Caco-2 (cell line): ENCODE results near the gene ANK2. TPM values are rescaled to one million over a fixed set of nuclear protein-coding genes. Genes with fewer than 3 reads are reported as not detected.

Experiments used
- BruUV-seq: library from RNA; stranded (reverse); fragments of 400-500 nt; replicated peaks from 2 replicates; lab custom pipeline; 2021; lab: Mats Ljungman, UMichigan
- CTCF ChIA-PET: fragments of 300-600 bp; sonication (Branson Sonifier 250); formaldehyde crosslinking; loops from one replicate; lab custom pipeline; 2022; ENCODE audit warnings: antibody characterized with exemption; lab: Charles Lee
- POLR2A ChIA-PET: fragments of 300-600 bp; sonication (Branson Sonifier 250); formaldehyde crosslinking; loops from one replicate; lab custom pipeline; 2022; ENCODE audit warnings: antibody characterized with exemption; lab: Charles Lee
- DNase-seq, 2 experiments: peaks; one replicate each; pipeline versions ENCODE4 v3.0.0 to v3.0.0-alpha.2; 2020 to 2022
- H3K27me3 ChIP-seq: replicated peaks from 2 replicates; pipeline ENCODE4 v1.6.0; 2011; ENCODE audit warnings: low read length; ENCODE audit not compliant: control insufficient read depth, insufficient read depth
- H3K36me3 ChIP-seq: 2 replicates; pipeline ENCODE4 v1.5.1; 2011; ENCODE audit warnings: low read length; ENCODE audit not compliant: control insufficient read depth, insufficient read depth
- H3K4me1 ChIP-seq: fragments of 250-450 bp; sonication (Bioruptor Pico); 2 replicates; pipeline ENCODE4 v1.5.1; 2020; ENCODE audit warnings: mild to moderate bottlenecking
- H3K4me3 ChIP-seq: 2 replicates; pipeline ENCODE4 v1.5.1; 2011; ENCODE audit warnings: low read depth, mild to moderate bottlenecking, control low read depth, low read length
- H3K9me3 ChIP-seq: fragments of 250-450 bp; sonication (Bioruptor Pico); 2 replicates; pipeline ENCODE4 v1.5.1; 2020; ENCODE audit warnings: mild to moderate bottlenecking, moderate library complexity
- H3K27ac Mint-ChIP-seq: one replicate; pipeline ENCODE4 v1.8.0; 2022; ENCODE audit warnings: mixed read lengths; ENCODE audit not compliant: unreplicated experiment
- H3K27me3 Mint-ChIP-seq: one replicate; pipeline ENCODE4 v1.8.0; 2022; ENCODE audit warnings: mixed read lengths; ENCODE audit not compliant: insufficient read depth, unreplicated experiment
- H3K36me3 Mint-ChIP-seq: one replicate; pipeline ENCODE4 v1.8.0; 2022; ENCODE audit warnings: mild to moderate bottlenecking, mixed read lengths; ENCODE audit not compliant: insufficient read depth, unreplicated experiment
- H3K4me1 Mint-ChIP-seq: one replicate; pipeline ENCODE4 v1.8.0; 2022; ENCODE audit warnings: low read depth, mixed read lengths; ENCODE audit not compliant: unreplicated experiment
- H3K4me3 Mint-ChIP-seq: one replicate; pipeline ENCODE4 v1.8.0; 2022; ENCODE audit warnings: mild to moderate bottlenecking, moderate library complexity, mixed read lengths; ENCODE audit not compliant: unreplicated experiment
- H3K9me3 Mint-ChIP-seq: one replicate; pipeline ENCODE4 v1.8.0; 2022; ENCODE audit warnings: mixed read lengths; ENCODE audit not compliant: unreplicated experiment
- intact Hi-C: fragments of 100-400 bp; cut with micrococcal nuclease; formaldehyde crosslinking; loops from one replicate; pipeline ENCODE4 v1.10.0; 2022; ENCODE audit not compliant: unreplicated experiment
- total RNA-seq: library from RNA; stranded (reverse); gene quantifications from 2 replicates; pipeline ENCODE4 v1.2.3, GENCODE V29; 2022
- TF ChIP-seq, protein P1 (sequence below), 2 experiments: fragments of 200-600 bp in 1 of 2; IDR thresholded peaks; 1 replicate in 1 of 2; 2 replicates in 1 of 2; pipeline versions ENCODE4 v1.5.1 to v1.8.0; 2011 to 2022; ENCODE audit warnings: antibody characterized with exemption in 1 of 2, control low read depth in 1 of 2, inconsistent platforms in 1 of 2, low read depth in 1 of 2, low read length in 1 of 2, mild to moderate bottlenecking in 1 of 2, moderate library complexity in 1 of 2; ENCODE audit not compliant: insufficient read depth in 1 of 2, severe bottlenecking in 1 of 2, unreplicated experiment in 1 of 2

Gene ANK2
- total RNA-seq, 1 experiment from 2014 or later, result 26.3 TPM

DNA sequence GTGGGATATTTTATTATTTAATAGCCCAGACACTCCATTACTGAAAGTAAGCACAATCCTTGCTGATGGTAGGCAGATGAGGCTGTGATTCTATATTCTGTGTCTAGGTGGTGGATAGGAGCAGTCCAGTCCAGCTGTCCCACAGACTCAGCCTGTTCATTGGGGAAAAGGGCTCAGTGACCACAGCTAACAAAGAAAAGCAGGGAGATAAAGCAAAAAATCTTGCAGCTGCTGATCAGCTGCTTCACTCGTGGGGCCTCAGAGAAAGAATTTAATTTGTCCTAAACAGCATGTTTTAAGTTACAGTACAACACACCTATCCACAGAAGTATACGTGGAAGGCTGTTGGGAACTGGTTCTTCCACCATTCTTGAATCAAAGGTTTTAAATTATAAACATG is 40.7 kb upstream of the ANK2 start:
- ChIA-PET CTCF (no interaction called here), POLR2A (no interaction called here)
- no peaks in the 10 kb centered on the region for H3K4me1 Mint-ChIP-seq
- no peak for DNase-seq
- BruUV-seq, result no TSS peak
- intact Hi-C loops, result no loop called here
- no peak overlapping the region for H3K27ac Mint-ChIP-seq
- H3K4me3 ChIP-seq, result no peak overlapping the region
- H3K36me3 ChIP-seq, result no peaks in the 10 kb centered on the region
- no peaks in the 10 kb centered on the region for H3K36me3 Mint-ChIP-seq
- no peaks in the 10 kb centered on the region for H3K9me3 Mint-ChIP-seq
- H3K4me3 Mint-ChIP-seq, result no peak overlapping the region
- H3K27me3 Mint-ChIP-seq, result no peaks in the 10 kb centered on the region
- H3K4me1 ChIP-seq, result peaks cover 5% of the 10 kb centered on the region
- H3K9me3 ChIP-seq, result no peaks in the 10 kb centered on the region
- no peaks in the 10 kb centered on the region for H3K27me3 ChIP-seq
- TF ChIP-seq, protein P1, sequence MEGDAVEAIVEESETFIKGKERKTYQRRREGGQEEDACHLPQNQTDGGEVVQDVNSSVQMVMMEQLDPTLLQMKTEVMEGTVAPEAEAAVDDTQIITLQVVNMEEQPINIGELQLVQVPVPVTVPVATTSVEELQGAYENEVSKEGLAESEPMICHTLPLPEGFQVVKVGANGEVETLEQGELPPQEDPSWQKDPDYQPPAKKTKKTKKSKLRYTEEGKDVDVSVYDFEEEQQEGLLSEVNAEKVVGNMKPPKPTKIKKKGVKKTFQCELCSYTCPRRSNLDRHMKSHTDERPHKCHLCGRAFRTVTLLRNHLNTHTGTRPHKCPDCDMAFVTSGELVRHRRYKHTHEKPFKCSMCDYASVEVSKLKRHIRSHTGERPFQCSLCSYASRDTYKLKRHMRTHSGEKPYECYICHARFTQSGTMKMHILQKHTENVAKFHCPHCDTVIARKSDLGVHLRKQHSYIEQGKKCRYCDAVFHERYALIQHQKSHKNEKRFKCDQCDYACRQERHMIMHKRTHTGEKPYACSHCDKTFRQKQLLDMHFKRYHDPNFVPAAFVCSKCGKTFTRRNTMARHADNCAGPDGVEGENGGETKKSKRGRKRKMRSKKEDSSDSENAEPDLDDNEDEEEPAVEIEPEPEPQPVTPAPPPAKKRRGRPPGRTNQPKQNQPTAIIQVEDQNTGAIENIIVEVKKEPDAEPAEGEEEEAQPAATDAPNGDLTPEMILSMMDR (IDR thresholded peaks at IDR 0.05; ENCODE audit: insufficient read depth in 1 of 2, low read depth in 1 of 2, low read length in 1 of 2, severe bottlenecking in 1 of 2, unreplicated experiment in 1 of 2), result no peak

DNA sequence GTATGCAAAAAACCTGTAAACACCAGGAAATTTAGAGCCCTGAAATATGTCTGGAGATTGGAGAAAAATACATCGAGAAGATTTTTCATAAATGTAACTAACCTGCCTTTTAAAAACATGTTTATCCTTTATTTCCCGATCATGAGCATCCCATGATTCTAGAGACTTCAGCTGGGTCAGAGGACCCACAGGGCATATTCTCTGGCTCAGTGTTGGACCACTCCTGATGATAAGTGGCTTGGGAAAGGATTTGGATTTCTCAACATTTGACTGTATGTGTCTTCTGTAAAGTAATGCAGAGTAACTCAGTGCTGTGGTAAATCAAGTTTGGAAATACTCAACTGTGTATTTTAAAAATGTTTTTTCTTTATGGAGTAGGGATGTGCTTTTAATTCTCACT is 40.0 kb upstream of the ANK2 start:
- H3K4me3 ChIP-seq, result no peak overlapping the region
- DNase-seq, result no peak
- no peaks in the 10 kb centered on the region for H3K27me3 ChIP-seq
- Mint-ChIP-seq H3K27me3 (no peaks in the 10 kb centered on the region), H3K36me3 (no peaks in the 10 kb centered on the region), H3K9me3 (no peaks in the 10 kb centered on the region), H3K4me3 (no peak overlapping the region), H3K4me1 (no peaks in the 10 kb centered on the region), H3K27ac (no peak overlapping the region)
- BruUV-seq, result no TSS peak
- TF ChIP-seq, protein P1 (IDR thresholded peaks at IDR 0.05; ENCODE audit: insufficient read depth in 1 of 2, low read depth in 1 of 2, low read length in 1 of 2, severe bottlenecking in 1 of 2, unreplicated experiment in 1 of 2), result no peak
- ChIA-PET POLR2A (no interaction called here), CTCF (no interaction called here)
- H3K9me3 ChIP-seq, result no peaks in the 10 kb centered on the region
- intact Hi-C loops, result no loop called here
- H3K36me3 ChIP-seq, result no peaks in the 10 kb centered on the region
- peaks cover 5% of the 10 kb centered on the region for H3K4me1 ChIP-seq

DNA sequence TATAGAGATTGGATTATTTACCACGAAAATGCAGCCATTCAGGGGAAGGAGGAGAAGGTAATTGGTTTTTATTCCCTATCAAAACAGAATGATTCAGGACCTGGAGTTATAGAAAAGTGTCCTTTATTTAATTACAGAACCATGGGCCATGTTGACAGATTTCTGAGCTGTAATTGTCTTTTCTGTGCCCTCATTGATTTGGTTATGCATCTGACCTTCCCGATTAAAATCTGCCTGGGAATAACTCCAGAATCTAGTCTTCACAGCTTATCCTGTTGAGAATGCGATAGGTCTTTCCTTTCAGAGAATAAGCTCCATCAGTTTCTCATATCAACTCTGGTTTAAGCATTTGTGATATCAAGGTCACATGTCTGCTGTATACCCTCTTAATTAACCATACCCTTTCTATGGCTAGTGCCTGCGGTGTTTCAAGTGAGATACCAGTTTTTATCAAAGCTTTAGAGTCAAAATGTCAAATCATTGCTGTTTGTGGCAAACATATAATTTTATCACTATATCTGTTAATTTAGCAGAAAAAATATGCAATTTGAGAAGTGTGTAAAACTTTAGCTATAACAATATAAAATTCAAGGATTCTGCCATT is 37.2 kb upstream of the ANK2 start:
- H3K27ac Mint-ChIP-seq, result no peak overlapping the region
- Histone ChIP-seq H3K27me3 (no peaks in the 10 kb centered on the region), H3K9me3 (no peaks in the 10 kb centered on the region), H3K4me1 (peaks cover 5% of the 10 kb centered on the region), H3K36me3 (no peaks in the 10 kb centered on the region), H3K4me3 (no peak overlapping the region)
- no peaks in the 10 kb centered on the region for H3K36me3 Mint-ChIP-seq
- no peak for DNase-seq
- H3K4me1 Mint-ChIP-seq, result no peaks in the 10 kb centered on the region
- H3K27me3 Mint-ChIP-seq, result no peaks in the 10 kb centered on the region
- ChIA-PET CTCF (no interaction called here), POLR2A (no interaction called here)
- no peaks in the 10 kb centered on the region for H3K9me3 Mint-ChIP-seq
- intact Hi-C loops, result no loop called here
- TF ChIP-seq, protein P1 (IDR thresholded peaks at IDR 0.05; ENCODE audit: insufficient read depth in 1 of 2, low read depth in 1 of 2, low read length in 1 of 2, severe bottlenecking in 1 of 2, unreplicated experiment in 1 of 2), result no peak
- no TSS peak for BruUV-seq
- H3K4me3 Mint-ChIP-seq, result no peak overlapping the region
